HG03520 (cell line): Measurements from ENCODE around the gene C1orf21.

Source experiments
- ATAC-seq: cut with Tn5 transposase; IDR thresholded peaks from one replicate; pipeline ENCODE4 v1.9.1; 2021; ENCODE audit warnings: mild to moderate bottlenecking, moderate library complexity; ENCODE audit not compliant: unreplicated experiment

The C1orf21 gene

DNA sequence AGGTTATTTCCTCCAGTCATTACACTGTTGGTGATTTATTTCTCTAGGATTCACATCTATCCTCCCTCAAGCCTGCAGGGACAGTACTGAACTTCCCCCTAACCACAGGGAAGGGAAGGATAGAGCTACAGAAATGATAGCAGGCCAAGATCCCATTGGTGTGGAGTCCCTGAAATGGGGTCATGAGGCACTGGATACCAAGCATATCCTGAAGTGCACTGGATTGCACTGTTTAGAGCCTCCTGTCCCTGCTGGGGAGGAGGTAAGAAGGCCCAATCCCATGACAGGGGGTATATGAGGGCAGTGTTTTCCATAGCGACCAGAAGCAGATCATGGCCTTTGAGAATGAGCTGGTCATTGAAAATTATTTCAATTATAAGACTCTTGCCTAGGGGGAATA lies 56.8 kb downstream of the C1orf21 start:
- ATAC-seq: no peak

DNA sequence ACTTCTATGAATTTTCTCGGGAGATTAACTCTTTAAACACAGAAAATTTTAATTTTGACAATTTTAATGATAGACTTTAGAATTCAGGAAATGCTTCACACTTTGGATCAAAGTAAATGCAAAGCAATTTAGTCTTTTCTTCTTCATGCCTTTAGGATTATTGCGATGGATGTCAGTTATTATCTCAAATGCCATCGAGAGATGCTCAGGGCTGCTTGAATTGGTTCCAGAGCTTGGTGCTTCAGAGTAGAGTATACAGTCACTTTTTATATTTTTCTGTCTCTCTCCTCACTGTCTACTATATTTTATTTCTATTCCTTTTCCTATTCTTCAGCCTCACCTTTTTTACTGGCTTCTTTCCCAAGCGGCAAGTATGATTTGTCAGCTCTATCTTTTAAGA lies 59.2 kb downstream of the C1orf21 start:
- no peak for ATAC-seq

DNA sequence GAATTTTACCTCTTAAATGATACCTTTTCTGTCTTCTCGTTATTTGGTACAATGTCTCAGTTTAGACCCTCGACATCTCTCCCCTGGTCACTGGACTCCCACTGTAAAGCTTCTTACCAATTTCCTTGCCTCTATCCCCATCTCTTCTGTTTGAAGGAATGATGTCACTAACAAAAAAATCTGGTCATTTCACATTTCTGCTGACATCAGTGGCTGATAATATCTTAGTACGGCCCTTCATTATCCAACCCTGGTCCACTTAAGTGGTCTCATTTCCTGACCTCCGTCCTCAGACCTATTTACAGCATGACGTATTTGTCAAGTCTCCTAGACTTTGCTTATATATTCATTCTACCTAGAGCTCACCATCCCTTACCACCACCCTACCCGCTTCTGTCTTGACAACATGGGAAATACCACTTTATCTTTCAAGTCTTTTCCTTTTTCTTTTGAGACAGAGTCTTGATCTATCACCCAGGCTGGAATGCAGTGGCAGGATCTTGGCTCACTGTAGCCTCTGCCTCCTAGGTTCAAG lies 60.9 kb downstream of the C1orf21 start:
- ATAC-seq: no peak

DNA sequence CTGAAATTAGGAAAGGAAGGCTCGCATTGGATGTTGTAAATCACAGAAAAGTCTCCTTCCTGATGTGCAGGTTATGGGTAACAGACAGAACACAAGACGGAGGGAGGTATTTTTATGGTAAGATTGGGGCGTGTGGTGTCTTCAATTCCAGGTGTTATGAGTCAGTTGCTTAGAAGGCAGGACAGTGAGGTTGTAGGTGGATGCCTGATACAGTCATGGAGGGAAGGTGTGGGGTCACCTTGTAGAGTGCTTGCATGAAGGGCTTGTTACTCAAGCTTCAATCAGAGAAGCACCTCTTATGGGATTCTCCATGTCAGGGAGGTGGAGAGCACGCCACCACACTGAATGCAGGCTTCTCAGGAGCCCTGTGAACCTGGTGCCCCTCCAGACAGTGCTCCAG lies 63.1 kb downstream of the C1orf21 start:
- no peak for ATAC-seq

DNA sequence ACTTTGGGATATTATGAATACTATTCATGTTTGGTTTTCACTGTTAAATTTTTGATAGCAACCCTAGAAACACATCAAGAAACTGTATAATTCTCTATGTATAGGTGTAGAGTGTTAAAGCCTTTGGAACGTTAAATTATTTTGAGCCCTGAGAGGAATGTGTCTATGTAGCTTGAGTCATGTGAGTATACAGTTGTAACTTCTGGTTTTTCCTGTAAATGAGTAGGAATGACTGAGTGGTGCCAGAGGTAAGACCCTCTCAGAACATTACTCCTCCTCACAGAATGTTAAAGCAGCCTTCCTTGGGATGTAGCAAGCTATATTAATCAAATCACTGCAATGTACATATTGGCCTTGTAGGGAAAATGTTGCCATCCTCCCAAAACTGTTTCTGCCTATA lies 69.0 kb downstream of the C1orf21 start:
- no peak for ATAC-seq

DNA sequence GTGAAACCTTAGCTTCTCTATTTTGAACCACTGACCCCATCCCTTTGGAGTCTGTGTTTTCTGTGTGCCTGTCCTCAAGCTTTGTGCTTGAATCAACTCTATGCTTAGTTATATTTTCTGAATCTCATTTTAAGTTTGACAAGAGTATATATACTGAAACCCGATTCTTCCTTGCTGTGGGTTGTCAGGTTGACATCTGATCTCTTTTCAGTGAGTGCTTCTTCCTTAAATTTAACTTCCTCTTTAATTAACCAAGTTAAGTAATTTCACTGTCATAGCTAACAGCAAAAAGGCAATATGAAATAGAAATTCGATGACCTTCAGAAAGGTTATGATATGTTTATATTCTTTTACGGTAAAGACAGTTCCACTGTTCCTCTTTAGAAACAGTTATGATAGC lies 69.4 kb downstream of the C1orf21 start:
- no peak for ATAC-seq

DNA sequence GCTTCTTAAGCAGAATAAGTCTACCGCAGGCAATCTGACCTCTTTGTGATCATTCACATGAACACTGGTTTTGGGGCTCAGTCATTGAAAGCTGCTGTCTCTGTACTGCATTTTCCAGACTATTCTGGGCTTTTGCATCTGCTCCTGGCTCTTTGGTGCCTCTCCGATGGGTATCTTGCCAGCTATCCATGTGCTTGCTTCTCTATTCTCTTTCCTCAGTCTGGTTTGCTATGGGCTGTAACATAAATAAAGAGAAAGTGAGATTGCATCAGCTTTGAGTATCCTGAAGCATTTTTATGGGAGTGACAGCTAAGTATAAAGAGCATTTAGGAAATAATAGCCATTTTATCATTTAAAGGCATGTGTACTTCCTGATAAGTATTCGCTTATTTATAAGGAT lies 70.7 kb downstream of the C1orf21 start:
- no peak for ATAC-seq

DNA sequence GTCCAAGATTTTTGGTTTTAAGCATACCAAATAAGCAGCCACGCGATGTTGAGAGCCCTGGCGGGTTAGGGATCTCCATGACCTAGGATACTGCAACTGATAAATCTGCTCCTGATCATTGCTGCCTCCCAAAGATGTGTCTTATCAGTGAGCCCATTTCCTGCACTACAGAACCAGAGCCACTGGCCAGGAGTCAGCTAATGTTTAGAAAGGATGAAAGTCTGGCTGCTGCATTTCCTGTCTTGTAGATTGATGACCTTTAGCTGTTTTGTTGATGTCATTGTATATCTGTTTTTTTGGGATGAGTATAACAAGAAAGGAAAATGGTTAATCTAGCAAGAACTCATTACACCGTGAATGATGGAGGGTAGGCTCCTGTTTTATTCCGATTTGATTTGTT lies 74.5 kb downstream of the C1orf21 start:
- no peak for ATAC-seq

DNA sequence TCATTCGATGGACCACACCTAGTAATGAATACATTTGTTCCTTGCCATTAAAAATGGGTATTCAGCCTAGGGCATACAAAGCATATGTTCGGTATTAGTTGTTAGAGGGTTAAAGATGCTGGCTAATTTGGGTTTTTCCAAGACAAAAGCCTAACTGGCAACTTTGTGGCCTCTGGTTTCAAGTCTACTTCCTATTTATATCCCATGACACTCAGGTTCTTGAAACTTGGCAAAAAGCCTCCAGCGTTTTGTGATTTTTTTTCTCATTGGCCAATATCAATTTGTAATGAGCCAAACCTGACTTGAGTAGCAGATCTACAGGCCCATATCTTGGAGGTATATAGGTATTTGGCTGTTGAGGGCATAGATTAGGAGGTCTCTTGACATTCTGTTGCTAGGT lies 75.3 kb downstream of the C1orf21 start:
- ATAC-seq: no peak

DNA sequence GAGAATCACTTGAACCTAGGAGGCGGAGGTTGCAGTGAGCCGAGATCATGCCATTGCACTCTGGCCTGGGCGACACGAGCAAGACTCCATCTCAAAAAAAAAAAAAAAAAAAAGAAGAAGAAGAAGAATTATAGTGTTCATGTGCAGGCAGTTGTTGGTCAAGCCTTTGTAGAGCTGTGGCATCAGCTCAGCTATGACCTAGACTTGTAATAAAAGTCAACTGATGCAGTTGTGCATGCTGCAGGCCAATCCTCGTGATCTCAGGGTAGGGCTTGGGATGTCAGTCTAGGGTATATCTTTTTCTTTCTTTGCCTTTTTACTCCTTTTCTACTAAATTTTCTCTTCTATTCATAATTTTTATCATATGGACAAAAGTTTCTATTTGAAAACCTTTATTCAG lies 76.2 kb downstream of the C1orf21 start:
- ATAC-seq: no peak

DNA sequence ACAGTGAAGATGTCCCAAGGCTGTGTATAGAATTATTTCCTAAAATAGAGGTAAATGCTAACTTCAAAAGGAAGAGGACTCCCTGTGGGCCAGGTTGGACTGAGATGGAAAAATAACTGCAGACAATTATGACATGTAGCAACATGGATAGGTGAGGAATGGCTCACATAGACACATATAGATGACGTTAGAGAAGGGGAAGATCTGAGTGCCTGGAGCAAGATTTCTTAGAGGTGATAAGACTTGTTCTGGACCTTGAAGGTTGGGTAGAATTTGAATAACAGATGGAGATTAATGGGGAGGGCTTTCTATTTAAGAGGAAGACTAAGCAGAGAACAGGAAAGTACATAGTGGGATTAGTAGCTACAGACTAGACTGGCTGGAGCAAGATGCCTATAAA lies 76.9 kb downstream of the C1orf21 start:
- no peak for ATAC-seq

DNA sequence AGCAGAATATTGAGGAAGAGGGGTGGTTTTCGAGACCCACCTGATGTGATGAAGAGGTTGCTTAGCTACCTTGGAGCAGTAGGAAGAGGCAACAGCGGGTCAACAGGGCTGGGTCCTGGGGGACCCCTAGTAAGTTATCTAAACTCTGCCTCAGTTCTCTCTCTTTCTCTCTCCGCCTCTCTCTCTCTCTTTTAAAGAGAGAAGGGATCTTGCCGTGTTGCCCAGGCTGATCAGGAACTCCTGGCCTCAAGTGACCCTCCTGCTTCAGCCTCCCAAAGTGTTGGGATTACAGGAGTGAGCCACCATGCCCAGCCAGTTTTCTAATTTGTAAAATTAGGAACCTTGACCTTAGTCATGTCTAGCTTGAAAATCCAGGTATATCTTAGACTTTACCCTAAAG lies 77.9 kb downstream of the C1orf21 start:
- ATAC-seq: no peak

DNA sequence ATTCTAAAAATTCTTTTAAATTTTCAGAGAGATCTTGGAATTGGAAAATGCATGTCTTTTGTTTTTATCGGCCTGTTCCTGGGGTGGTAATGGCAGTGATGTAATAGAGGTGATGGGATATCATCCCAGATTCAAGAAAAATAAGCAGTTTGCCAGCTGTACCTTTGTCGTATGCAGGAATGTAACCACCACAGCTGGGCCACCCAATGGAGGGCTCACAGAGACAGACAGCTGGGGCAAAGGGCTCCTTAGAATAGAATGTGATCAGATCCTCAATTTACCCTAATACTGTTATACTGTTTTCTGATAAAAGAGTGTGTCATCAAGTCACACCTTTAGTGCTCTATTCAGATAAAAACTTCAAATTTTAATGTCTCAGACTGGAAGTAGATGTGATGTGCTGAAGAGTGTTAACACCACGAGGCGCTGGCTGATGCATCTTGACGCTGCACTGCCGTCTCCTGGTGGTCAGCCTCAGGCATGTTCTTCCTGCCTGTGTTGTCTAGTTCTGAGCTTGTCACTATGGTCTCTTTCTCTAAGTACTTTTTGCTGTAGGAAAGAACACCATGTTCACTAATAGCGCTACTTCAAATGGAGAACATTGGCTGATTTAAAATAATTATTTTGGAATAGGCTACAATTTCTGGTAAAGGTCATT lies 78.8 kb downstream of the C1orf21 start:
- ATAC-seq: no peak

DNA sequence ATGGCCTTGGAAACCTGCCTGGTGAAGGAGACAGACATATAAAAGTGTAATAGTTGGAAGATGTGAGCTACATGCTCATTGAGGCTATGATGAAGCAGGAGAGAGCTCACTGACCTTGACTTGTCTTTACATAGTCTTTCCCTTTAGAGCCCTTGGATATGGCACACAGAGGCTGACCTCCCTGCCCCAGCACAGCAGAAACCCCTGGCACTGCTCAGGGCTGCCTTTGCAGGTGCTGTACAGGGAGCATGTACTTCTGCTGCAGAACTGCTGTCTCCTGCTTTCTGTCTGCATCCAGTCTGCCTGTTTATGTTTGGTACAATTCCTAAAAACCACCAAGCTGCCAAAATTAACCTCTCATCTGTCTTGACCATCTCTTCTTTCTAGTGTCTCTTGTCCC lies 80.5 kb downstream of the C1orf21 start:
- ATAC-seq: no peak

DNA sequence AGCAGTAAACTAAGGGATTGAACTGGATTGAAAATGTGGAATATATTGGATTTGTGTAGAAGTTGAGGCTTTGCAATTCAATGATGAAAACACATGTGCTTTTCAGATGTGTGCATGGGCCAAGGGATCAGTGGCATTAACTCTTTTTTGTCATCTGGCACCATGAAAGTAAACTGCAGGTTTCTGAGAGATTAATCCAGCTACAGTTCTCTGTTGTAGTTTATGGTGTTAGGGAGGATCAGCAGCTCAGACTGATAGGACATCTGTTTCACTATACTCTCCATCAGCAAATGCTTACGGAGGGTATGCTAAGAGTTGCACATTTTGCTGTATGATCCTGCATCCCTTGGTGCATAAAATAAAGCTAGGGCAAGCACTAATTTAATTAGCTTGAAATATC lies 82.6 kb downstream of the C1orf21 start:
- no peak for ATAC-seq

DNA sequence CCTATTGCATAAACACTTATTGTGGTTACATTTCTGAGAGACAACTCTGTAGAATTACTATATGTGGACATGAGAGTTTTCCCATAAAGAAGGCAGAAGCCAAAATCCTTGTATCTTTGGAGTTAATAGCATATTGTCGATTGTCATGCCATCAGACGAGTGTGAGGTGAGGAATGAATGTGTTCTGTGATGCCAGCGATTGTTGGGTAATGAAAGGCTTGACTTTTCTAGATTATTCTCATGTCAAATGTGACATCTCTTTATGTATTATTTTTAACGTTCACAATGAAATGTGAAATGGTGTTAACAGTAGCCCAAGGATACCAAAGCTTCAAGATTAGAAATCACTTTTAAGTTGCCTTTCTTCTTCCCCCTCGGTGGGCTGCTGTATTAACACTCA lies 84.9 kb downstream of the C1orf21 start:
- no peak for ATAC-seq

DNA sequence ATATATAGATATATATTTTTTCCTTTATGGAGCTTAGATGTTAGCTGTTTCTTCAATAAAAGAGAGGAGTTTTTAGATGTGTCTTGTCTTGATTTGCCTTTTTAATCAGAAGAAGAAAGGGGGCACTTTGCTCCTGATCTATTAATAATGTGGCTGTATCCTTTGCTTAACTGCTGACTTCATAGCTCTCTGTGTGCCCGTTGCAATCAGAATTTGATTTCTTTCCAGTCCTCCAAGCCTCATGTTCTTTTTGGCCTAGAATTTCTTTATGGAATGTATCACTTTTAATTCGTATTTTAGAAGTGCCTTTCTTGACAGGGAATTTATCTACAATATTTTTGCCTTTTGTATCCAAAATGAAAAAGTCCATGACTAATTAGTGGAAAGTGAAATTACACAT lies 85.3 kb downstream of the C1orf21 start:
- ATAC-seq: no peak

DNA sequence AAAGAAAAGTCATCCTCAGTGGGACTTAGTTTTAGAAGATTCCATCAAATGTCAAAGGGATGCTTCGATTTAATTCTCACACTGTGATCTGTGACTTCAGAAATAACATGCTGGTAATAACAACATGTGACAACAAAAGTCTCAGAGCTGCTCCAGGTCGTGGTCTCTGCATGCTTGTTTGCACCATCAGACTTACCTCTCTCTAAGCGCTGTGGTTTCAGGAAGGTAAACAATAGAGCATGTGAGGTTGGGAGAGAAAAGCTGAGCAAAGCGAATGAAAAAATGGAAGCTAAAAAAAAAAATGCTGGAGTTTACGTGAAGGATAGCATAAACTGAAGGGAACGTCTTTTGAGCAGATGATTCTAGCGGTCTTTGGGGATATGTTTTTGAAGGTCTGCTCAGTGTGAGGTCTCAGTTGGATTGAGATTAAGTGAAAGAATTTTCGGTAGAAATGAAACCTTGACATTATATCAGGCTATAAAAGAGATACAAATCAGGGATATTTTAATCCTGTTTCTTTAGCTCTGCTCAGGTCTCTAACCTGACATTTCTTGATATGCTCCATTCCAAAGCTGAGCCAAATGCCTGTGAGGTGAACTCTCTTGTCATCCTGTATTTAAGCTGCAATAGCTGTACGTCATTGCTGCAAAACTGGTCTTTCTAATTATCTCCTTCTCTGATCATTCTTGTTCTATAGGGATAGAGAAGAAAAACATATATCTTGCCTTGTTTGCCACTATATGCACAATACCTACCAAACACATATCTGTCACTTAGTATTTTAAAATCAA lies 86.5 kb downstream of the C1orf21 start:
- ATAC-seq: no peak

DNA sequence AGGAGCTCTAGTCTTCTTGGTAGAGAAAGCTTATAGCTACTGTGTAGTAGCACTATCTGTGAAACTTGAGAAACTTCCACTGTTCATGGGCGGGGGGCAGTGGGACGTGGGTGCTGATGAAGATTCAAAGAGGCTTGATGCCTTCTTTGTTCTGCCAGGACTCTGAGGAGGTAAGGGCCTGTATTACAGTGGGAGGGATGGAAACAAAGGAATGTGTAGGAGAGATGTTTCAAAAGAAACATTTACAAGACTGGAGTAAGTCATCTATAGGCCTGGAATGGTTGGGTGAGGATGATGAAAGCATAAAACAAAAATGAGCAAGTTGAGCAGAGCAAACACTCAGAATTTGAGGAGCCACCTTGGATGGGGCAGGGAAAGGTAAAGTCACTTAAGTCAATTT lies 89.4 kb downstream of the C1orf21 start:
- ATAC-seq: no peak

DNA sequence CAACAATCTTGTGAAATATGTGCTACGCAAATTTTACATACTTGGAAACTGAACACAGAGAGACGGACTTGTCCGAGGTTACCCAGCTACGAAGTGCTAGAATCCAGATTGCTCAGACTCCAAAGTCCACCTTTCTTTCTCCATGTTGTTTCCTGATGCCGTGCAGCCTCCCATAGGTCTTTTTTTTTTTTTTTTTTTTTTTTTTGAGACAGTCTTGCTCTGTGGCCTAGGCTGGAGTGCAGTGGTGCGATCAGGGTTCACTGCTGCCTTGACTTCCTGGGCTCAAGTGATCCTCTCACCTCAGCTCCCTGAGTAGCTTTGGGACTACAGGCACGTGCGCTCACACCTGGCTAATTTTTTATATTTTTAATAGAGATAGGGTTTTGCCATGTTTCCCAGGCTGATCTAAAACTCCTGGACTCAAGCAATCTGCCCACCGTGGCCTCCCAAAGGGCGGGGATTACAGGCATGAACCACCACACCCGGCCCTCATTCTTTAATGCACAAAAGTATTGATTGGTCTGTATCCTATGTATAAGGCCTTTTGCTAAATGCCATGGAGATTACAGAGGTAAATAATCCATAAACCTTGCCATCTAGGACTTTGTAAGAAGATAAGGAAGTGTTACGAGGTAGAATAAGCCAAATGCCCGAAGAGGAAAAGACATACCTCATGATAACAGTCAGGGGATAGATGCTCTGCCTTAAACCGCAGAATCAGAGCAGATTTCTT lies 92.8 kb downstream of the C1orf21 start:
- ATAC-seq: no peak

DNA sequence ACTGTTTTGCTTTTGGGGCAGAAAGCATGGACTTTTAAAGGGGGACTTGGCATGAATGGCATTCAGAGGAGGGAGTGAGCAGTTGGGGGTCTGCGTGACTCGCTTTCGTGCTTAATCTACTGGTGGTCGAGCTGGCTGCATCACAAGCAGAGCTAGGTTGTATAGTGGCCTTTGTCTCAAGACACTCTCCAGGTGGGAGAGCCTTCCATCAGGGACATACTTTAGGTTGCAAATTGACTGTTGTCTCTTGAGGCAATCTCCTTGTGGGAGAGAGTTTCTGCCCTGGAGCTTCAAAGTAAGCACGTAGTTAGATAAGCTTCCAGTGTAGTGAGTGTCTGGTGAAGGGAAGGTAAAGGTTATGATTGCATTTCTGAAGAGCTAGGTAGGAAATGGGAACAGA lies 93.9 kb downstream of the C1orf21 start:
- no peak for ATAC-seq

DNA sequence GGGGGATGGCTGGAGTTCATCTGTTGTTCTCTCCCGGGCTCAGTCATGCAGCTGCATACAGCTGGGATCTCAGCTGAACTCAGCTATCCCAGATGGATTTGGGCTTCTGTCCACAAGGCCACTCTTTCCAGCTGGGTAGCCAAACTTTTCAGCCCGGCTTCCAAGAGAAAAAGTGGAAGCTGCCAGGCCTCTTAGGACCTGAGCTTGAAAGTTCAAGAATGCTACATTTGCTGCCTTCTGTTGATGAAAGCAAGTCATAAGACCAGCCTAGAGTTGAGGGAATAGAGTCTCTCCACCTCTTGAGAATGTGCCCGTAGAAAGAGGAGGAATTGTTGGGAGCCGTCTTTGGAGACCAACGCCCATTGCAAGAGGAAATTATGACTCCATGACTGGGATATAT lies 95.3 kb downstream of the C1orf21 start:
- ATAC-seq: no peak
